Uterus (tissue), 4 donors: ENCODE data around the gene ZBTB20. TPM values are rescaled to one million over a fixed set of nuclear protein-coding genes. Genes with fewer than 3 reads are reported as not detected.

Experiments used
- DNase-seq, 2 donors: peaks; one replicate each; pipeline ENCODE4 v3.0.0-alpha.2; 2019 to 2020
- H3K27ac ChIP-seq, 2 donors: fragments of 200-600 bp; sonication (generic); 1 replicate in 1 of 2; 2 replicates in 1 of 2; pipeline ENCODE4 v1.5.1; 2016 to 2018
- H3K27me3 ChIP-seq, 2 donors: fragments of 200-600 bp; sonication (generic); one replicate each; pipeline ENCODE4 v1.5.1; 2018 to 2019; ENCODE audit warnings: control low read depth in 1 of 2
- H3K36me3 ChIP-seq, 2 donors: fragments of 200-600 bp; sonication (generic); one replicate each; pipeline ENCODE4 v1.5.1; 2019; ENCODE audit warnings: control low read depth in 1 of 2
- H3K4me1 ChIP-seq, 2 donors: fragments of 200-600 bp; sonication (generic); one replicate each; pipeline ENCODE4 v1.5.1; 2018 to 2019; ENCODE audit warnings: control low read depth in 1 of 2
- H3K4me3 ChIP-seq, 2 donors: fragments of 200-600 bp; sonication (generic); 1 replicate in 1 of 2; 2 replicates in 1 of 2; pipeline ENCODE4 v1.5.1; 2018 to 2019; ENCODE audit warnings: mild to moderate bottlenecking in 1 of 2
- H3K9me3 ChIP-seq, 2 donors: fragments of 200-600 bp; sonication (generic); one replicate each; pipeline ENCODE4 v1.5.1; 2019; ENCODE audit warnings: control low read depth in 1 of 2
- CTCF ChIP-seq, 4 experiments: fragments of 200-600 bp in 2 of 4; fragments of 450-650 bp in 2 of 4; sonication (generic) in 2 of 4; IDR thresholded peaks; one replicate each; pipeline ENCODE4 v1.5.1; 2016 to 2019; ENCODE audit warnings: antibody characterized with exemption in 4 of 4, mild to moderate bottlenecking in 2 of 4, moderate library complexity in 1 of 4
- POLR2A ChIP-seq, 2 donors: fragments of 450-650 bp; IDR thresholded peaks; one replicate each; pipeline ENCODE4 v1.6.1; 2016; ENCODE audit warnings: antibody characterized with exemption in 2 of 2, mild to moderate bottlenecking in 1 of 2, moderate library complexity in 1 of 2
- intact Hi-C: fragments of 100-400 bp; cut with DNase I; formaldehyde crosslinking; loops from one replicate; pipeline ENCODE4 v1.15.1; 2023; ENCODE audit warnings: low total_unique reads
- total RNA-seq, 4 donors: library from RNA; depleted of rRNA in 3 of 4; stranded (reverse); fragments of >200 nt in 3 of 4; gene quantifications; one replicate each; pipeline versions ENCODE4 v1.1.0 to v1.2.4, GENCODE V29; 2014 to 2023
- donor health status: DM: yes; HTN: yes; CAD: no.

Gene ZBTB20
- total RNA-seq, 4 donors from 2014 or later = 35.6 to 157 (median 85.1) TPM

GRCh38 chr3:114743746-114744485 is 403.2 kb downstream of the ZBTB20 start:
- H3K4me3 ChIP-seq = no peak overlapping the region
- intact Hi-C loops = no loop called here
- TF ChIP-seq POLR2A (IDR thresholded peaks at IDR 0.05) (no peak), CTCF (IDR thresholded peaks at IDR 0.05) (no peak)
- DNase-seq = no peak
- H3K36me3 ChIP-seq = no peaks in the 10 kb centered on the region
- H3K27me3 ChIP-seq = no peaks in the 10 kb centered on the region
- no peaks in the 10 kb centered on the region for H3K4me1 ChIP-seq
- H3K27ac ChIP-seq = no peak overlapping the region
- H3K9me3 ChIP-seq = no peaks in the 10 kb centered on the region

GRCh38 chr3:114741066-114741465 is 406.0 kb downstream of the ZBTB20 start:
- H3K4me3 ChIP-seq = no peak overlapping the region
- H3K27me3 ChIP-seq = no peaks in the 10 kb centered on the region
- no peaks in the 10 kb centered on the region for H3K36me3 ChIP-seq
- no peak overlapping the region for H3K27ac ChIP-seq
- no peaks in the 10 kb centered on the region for H3K4me1 ChIP-seq
- DNase-seq = no peak
- TF ChIP-seq POLR2A (IDR thresholded peaks at IDR 0.05) (no peak), CTCF (IDR thresholded peaks at IDR 0.05) (no peak)
- intact Hi-C loops = no loop called here
- H3K9me3 ChIP-seq = no peaks in the 10 kb centered on the region

GRCh38 chr3:114739627-114740026 is 407.5 kb downstream of the ZBTB20 start:
- no peak for TF ChIP-seq POLR2A (IDR thresholded peaks at IDR 0.05)
- no peak for TF ChIP-seq CTCF (IDR thresholded peaks at IDR 0.05)
- DNase-seq = no peak
- H3K36me3 ChIP-seq = no peaks in the 10 kb centered on the region
- peaks cover 0 to 5% of the 10 kb centered on the region in 2 donors for H3K4me1 ChIP-seq
- no peak overlapping the region for H3K4me3 ChIP-seq
- H3K9me3 ChIP-seq = no peaks in the 10 kb centered on the region
- intact Hi-C loops = no loop called here
- no peak overlapping the region for H3K27ac ChIP-seq
- H3K27me3 ChIP-seq = no peaks in the 10 kb centered on the region

- TF ChIP-seq CTCF (IDR thresholded peaks at IDR 0.05) (no peak), POLR2A (IDR thresholded peaks at IDR 0.05) (no peak)
- intact Hi-C loops = no loop called here
- no peak overlapping the region for H3K4me3 ChIP-seq
- no peak for DNase-seq
- no peaks in the 10 kb centered on the region for H3K36me3 ChIP-seq
- no peaks in the 10 kb centered on the region for H3K27me3 ChIP-seq
- no peaks in the 10 kb centered on the region for H3K9me3 ChIP-seq
- H3K4me1 ChIP-seq = peaks cover 0 to 5% of the 10 kb centered on the region in 2 donors
- no peak overlapping the region for H3K27ac ChIP-seq
Measured at GRCh38 chr3:114732353-114732752, 414.7 kb downstream of the ZBTB20 start.

GRCh38 chr3:114730397-114730796 is 416.7 kb downstream of the ZBTB20 start:
- TF ChIP-seq CTCF (IDR thresholded peaks at IDR 0.05) (no peak), POLR2A (IDR thresholded peaks at IDR 0.05) (no peak)
- no peaks in the 10 kb centered on the region for H3K36me3 ChIP-seq
- intact Hi-C loops = no loop called here
- no peaks in the 10 kb centered on the region for H3K9me3 ChIP-seq
- peaks cover 0 to under 1% of the 10 kb centered on the region in 2 donors for H3K4me1 ChIP-seq
- H3K27ac ChIP-seq = no peak overlapping the region
- H3K4me3 ChIP-seq = no peak overlapping the region
- no peaks in the 10 kb centered on the region for H3K27me3 ChIP-seq
- no peak for DNase-seq
